ENCODE measurements around the gene GGPS1.
"Not testable (repeated sequence)": the region's sequence is repeated elsewhere in the genome, so short reads cannot be mapped to it uniquely, and the experiment has no call there.

GGPS1 gene

DNA sequence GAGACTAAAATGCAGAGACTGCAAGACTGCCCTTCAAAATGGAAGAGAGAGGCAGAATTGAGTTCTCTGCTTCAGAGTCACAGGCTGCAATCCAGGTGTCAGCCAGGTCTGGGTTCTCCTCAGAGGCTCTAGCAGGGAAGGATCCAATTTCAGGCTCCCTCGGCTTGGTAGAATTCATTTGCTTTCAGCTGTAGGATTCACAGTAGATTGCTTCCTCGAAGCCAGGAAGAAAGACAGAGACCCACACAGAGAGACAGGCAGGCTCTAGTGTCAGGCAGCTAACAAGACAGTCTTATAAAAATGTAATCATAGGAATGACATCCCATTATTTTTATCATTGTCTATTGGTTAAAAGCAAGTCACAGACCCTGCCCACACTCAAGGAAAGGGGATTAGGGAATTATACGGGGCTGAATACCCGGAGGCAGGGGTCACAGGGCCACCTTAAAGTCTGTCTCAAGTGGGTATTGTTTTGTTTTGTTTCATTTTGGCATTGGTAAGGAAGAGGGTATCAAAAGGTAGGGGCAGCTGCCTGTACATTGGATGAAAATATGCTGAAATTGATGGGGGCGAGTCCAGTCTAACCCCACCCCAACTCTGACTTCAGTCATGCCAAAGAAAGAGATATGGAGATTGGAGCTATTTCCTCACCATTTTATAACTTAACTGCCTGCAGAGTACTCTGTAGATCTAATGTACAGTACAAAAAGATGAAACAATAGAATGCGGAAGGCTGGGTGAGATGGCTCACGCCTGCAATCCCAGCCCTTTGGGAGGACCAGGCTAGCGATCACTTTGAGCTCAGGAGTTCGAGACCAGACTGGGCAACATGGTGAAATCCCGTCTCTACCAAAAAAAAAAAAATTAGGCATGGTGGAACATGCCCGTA lies 29.4 kb downstream of the GGPS1 start:
- TF ChIP-seq, protein P1, sequence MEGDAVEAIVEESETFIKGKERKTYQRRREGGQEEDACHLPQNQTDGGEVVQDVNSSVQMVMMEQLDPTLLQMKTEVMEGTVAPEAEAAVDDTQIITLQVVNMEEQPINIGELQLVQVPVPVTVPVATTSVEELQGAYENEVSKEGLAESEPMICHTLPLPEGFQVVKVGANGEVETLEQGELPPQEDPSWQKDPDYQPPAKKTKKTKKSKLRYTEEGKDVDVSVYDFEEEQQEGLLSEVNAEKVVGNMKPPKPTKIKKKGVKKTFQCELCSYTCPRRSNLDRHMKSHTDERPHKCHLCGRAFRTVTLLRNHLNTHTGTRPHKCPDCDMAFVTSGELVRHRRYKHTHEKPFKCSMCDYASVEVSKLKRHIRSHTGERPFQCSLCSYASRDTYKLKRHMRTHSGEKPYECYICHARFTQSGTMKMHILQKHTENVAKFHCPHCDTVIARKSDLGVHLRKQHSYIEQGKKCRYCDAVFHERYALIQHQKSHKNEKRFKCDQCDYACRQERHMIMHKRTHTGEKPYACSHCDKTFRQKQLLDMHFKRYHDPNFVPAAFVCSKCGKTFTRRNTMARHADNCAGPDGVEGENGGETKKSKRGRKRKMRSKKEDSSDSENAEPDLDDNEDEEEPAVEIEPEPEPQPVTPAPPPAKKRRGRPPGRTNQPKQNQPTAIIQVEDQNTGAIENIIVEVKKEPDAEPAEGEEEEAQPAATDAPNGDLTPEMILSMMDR (IDR thresholded peaks at IDR 0.05; ENCODE audit: control insufficient read depth, extremely low read depth, insufficient read depth) = no peak

GRCh38 chr1:235358899-235359298 lies 30.5 kb downstream of the GGPS1 start:
- no peak for DNase-seq (ENCODE audit: low read depth)
- no peak overlapping the region for H3K4me3 ChIP-seq (ENCODE audit: low read depth, low read length)
- TF ChIP-seq, protein P1 (IDR thresholded peaks at IDR 0.05; ENCODE audit: control insufficient read depth, extremely low read depth, insufficient read depth) = no peak

More for the DNA sequence above, 29.4 kb downstream of the GGPS1 start:
- no peak overlapping the region for H3K4me3 ChIP-seq (ENCODE audit: low read depth, low read length)
- DNase-seq (ENCODE audit: low read depth) = no peak

GRCh38 chr1:235364189-235364588 lies 35.8 kb downstream of the GGPS1 start:
- H3K4me3 ChIP-seq (ENCODE audit: low read depth, low read length); DNase-seq (ENCODE audit: low read depth): not testable (repeated sequence)

DNA sequence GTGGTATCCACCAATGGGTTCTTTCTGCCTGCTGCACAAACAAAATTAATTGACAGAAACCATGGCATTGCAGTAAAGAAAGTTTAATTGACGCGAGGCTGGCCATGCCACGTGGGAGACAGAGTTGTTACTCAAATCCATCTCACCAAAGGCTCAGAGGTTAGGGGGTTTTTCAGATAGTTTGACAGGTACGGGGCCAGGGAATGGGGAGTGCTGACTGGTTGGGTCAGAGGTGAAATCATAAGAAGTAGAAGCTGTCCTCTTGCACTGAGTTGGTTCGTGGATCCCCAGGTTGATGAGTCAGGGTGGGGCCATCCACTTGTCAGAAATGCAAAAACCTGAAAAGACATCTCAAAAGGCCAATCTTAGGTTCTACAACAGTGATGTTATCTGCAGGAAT lies 37.9 kb downstream of the GGPS1 start:
- TF ChIP-seq, protein P1 (IDR thresholded peaks at IDR 0.05; ENCODE audit: control insufficient read depth, extremely low read depth, insufficient read depth) = no peak
- DNase-seq (ENCODE audit: low read depth) = no peak
- H3K4me3 ChIP-seq (ENCODE audit: low read depth, low read length) = no peak overlapping the region

DNA sequence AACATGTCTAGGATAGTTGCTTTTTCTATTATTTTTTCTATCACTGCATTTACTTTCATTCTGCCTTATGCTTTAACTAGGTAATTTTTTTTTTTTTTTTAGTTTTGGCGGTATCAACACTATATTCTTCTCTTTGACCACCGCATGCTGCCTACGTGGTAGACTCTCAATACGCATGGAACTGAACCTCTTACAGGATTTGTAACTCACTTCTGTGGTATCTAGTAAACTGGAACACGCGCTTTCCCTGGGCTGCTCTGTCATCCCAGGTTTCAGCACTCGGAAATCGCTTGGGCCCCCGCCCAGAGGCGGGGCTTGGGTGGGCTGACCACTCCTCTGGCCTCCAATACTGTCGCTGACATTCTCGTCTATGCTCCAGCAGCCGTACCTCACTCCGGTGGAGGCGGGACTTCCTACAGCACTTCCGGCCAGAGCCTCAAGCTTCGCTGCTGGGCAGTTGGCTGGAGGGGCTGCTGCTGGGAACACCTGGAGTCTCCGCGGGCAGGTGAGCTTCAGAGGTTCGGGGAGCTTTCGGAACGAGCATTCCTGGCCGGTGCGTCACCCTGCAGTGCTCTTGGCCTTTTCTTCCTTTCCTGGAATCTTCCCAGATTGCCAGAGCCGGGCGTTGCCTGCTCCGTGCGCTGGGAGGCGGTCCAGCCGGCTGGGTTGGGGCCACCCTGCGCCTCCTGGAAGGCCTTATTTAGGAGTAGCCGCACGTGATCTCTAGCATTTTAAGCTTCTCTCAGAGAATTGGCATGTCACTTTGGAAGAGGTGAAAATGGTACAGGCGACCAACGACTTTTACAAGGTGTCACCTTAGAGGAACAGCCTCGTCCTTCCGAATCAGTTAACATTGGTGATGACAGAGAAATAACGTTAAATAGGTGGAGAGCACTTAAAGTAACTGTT lies 38.9 kb downstream of the GGPS1 start, which contains the start of gene TBCE:
Gene TBCE (plus strand): TSS at position 428 of the 909 bp plus-strand sequence. CDS start 12,623 bp downstream, outside the sequence.
- DNase-seq (ENCODE audit: low read depth) = peak; percentile 98
- H3K4me3 ChIP-seq (ENCODE audit: low read depth, low read length) = peak within 1 kb of the TSS; percentile 73
- TF ChIP-seq, protein P1 (IDR thresholded peaks at IDR 0.05; ENCODE audit: control insufficient read depth, extremely low read depth, insufficient read depth) = no peak

- TF ChIP-seq, protein P1 (IDR thresholded peaks at IDR 0.05; ENCODE audit: control insufficient read depth, extremely low read depth, insufficient read depth) = no peak
- H3K4me3 ChIP-seq (ENCODE audit: low read depth, low read length) = peak overlapping the region; percentile 73
- no peak for DNase-seq (ENCODE audit: low read depth)
These were observed 40.1 kb downstream of the GGPS1 start for GRCh38 chr1:235368428-235368827.

- DNase-seq (ENCODE audit: low read depth) = no peak
- H3K4me3 ChIP-seq (ENCODE audit: low read depth, low read length) = no peak overlapping the region
- TF ChIP-seq, protein P1 (IDR thresholded peaks at IDR 0.05; ENCODE audit: control insufficient read depth, extremely low read depth, insufficient read depth) = no peak
These were observed 41.4 kb downstream of the GGPS1 start for GRCh38 chr1:235369802-235370201.

Measured in LNCaP clone FGC (cell line).